ENCODE data around the gene ALG3. TPM values are rescaled to one million over a fixed set of nuclear protein-coding genes. Genes with fewer than 3 reads are reported as not detected.

ALG3 gene
- total RNA-seq, 4 donors from 2014 or later: 45.8 to 63.9 (median 54.6) TPM

DNA sequence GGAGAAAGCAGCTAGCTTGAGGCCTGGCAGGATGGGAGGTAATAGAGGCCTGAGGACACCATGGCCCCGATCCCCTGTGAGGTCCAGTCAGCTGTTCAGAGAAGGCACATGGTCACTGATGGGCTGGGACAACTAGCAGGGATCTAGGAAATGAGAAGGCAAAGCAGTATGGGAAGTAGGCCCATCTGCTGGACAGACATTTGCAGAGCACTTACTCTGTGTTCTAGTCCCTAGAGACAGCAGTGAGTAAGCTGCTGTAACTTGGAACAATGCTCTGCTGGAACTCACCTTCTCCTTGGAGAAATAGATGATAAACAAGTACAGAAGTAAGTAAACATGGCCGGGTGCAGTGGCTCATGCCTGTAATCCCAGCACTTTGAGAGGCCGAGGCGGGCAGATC lies 34.2 kb upstream of the ALG3 start:
- H3K4me3 ChIP-seq: no peak overlapping the region
- TF ChIP-seq POLR2A (IDR thresholded peaks at IDR 0.05): no peak
- TF ChIP-seq, protein P1, sequence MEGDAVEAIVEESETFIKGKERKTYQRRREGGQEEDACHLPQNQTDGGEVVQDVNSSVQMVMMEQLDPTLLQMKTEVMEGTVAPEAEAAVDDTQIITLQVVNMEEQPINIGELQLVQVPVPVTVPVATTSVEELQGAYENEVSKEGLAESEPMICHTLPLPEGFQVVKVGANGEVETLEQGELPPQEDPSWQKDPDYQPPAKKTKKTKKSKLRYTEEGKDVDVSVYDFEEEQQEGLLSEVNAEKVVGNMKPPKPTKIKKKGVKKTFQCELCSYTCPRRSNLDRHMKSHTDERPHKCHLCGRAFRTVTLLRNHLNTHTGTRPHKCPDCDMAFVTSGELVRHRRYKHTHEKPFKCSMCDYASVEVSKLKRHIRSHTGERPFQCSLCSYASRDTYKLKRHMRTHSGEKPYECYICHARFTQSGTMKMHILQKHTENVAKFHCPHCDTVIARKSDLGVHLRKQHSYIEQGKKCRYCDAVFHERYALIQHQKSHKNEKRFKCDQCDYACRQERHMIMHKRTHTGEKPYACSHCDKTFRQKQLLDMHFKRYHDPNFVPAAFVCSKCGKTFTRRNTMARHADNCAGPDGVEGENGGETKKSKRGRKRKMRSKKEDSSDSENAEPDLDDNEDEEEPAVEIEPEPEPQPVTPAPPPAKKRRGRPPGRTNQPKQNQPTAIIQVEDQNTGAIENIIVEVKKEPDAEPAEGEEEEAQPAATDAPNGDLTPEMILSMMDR (IDR thresholded peaks at IDR 0.05): no peak
- intact Hi-C loops (cut with DNase I): loop anchor here (10.0 kb wide), 1 partner anchor 388 kb away; no protein-coding TSS in a partner anchor
- no peak overlapping the region for H3K27ac ChIP-seq
- 80 to 85% methylated on average over 2 of the region's 4 CpGs for WGBS, 2 donors
- H3K4me1 ChIP-seq: no peaks in the 10 kb centered on the region
- H3K36me3 ChIP-seq: no peaks in the 10 kb centered on the region
- DNase-seq: no peak
- H3K27me3 ChIP-seq: peaks cover 0 to 15% (median 0%) of the 10 kb centered on the region in 4 donors
- H3K9me3 ChIP-seq: no peaks in the 10 kb centered on the region

DNA sequence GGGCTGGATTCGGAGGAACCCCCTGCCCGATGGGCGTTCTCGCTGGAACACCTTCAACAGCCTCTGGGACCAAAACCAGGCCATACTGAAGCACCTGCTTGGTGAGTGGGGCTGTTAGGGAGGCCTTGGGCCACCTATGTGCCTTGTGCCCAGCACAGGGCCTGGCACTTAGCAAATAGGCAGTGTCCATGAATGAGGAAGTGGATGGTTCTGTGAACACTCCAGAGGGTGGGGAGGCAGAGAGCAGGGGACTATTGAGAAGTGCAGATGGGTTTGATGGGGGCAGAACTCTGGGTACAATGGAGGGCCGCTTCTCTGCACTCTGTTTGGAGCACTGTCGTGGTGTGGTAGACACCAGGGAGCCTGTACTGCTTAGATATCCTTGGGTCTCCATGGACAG lies 28.6 kb upstream of the ALG3 start:
- intact Hi-C loops (cut with DNase I): no loop called here
- peaks cover 0 to 10% (median 0%) of the 10 kb centered on the region in 3 donors for H3K4me1 ChIP-seq
- H3K4me3 ChIP-seq: no peak overlapping the region
- 59 to 95% methylated on average over 2 to 4 of the region's 6 CpGs for WGBS, 2 donors
- TF ChIP-seq, protein P1 (IDR thresholded peaks at IDR 0.05): no peak
- TF ChIP-seq POLR2A (IDR thresholded peaks at IDR 0.05): no peak
- no peak for DNase-seq
- peaks cover 0 to 55% (median 8%) of the 10 kb centered on the region in 4 donors for H3K27me3 ChIP-seq
- H3K27ac ChIP-seq: no peak overlapping the region
- no peaks in the 10 kb centered on the region for H3K36me3 ChIP-seq
- no peaks in the 10 kb centered on the region for H3K9me3 ChIP-seq

DNA sequence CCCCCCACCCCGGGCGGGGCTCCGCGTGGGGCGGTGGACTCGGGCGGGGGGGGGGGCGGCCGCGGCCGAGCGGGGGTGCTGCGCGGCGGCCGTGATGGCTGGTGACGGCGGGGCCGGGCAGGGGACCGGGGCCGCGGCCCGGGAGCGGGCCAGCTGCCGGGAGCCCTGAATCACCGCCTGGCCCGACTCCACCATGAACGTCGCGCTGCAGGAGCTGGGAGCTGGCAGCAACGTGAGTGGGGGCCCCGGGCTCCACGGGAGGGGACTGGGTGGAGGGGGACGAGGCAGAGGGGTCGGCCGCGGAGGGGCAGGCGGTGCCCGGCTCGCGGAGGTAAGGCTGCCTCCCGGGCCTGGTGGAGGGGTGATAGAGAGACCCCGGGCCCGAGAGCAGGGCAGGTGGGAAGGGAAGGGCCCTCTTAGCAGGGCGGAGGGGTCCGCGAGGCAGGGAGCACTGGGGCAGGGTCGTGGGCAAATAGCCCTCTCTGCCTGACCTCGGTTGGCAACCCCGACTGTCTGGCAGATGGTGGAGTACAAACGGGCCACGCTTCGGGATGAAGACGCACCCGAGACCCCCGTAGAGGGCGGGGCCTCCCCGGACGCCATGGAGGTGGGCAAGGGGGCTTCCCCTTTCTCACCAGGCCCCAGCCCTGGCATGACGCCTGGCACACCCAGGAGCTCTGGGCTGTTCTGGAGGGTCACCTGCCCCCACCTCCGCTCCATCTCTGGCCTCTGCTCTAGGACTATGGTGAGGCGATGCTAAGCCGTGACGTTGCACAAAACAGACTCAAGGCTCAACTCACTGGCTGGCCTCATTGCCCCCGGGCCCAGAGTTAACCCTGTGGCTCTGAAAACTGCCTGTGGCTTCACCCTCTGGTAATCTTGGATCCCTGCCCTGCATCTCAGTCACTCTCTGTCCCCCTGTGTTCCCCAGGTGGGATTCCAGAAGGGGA lies 27.5 kb upstream of the ALG3 start, which contains the start of gene ECE2:
Gene ECE2 (plus strand): TSS at position 62 of the 950 bp plus-strand sequence. CDS start 132 bp downstream, at position 194.
- no peak for DNase-seq

DNA sequence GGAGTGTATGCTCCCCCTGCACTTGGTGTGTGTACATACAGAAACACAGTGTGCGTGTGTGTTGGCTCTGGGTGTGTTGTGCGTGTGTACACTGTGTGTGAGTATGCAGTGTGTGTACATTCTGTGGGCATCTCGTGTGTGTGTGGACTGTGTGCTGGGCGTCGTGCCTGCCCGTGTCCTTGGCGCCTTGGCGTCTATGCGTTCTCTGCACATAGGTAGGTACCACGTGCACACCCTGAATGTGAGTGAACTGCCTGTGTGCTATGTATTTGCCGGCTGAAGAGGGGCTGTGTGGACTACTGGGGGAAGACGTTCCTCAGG lies 26.6 kb upstream of the ALG3 start:
- intact Hi-C loops (cut with DNase I): no loop called here

More for the DNA sequence above, 27.5 kb upstream of the ALG3 start, which contains the start of gene ECE2:
- Histone ChIP-seq H3K9me3 (no peaks in the 10 kb centered on the region), H3K36me3 (no peaks in the 10 kb centered on the region), H3K27ac (no peak within 1 kb of the TSS), H3K4me1 (peaks cover 0 to 10% (median 0%) of the 10 kb centered on the region in 3 donors), H3K4me3 (peak within 1 kb of the TSS in 2 of 4 donors; percentile 27 to 48), H3K27me3 (peaks cover 0 to 58% (median 8%) of the 10 kb centered on the region in 4 donors)
- intact Hi-C loops (cut with DNase I): no loop called here
- WGBS, 2 donors: 12 to 25% methylated on average over 13 to 16 of the region's 65 CpGs
- TF ChIP-seq, protein P1 (IDR thresholded peaks at IDR 0.05): no peak
- no peak for TF ChIP-seq POLR2A (IDR thresholded peaks at IDR 0.05)

More for the DNA sequence above, 26.6 kb upstream of the ALG3 start:
- no peak overlapping the region for H3K4me3 ChIP-seq
- no peaks in the 10 kb centered on the region for H3K36me3 ChIP-seq
- H3K27ac ChIP-seq: no peak overlapping the region
- DNase-seq: no peak
- H3K4me1 ChIP-seq: peaks cover 0 to 10% (median 0%) of the 10 kb centered on the region in 3 donors
- H3K27me3 ChIP-seq: peaks cover 0 to 67% (median 8%) of the 10 kb centered on the region in 4 donors
- WGBS, 2 donors: 51 to 75% methylated on average over 5 to 12 of the region's 12 CpGs
- H3K9me3 ChIP-seq: no peaks in the 10 kb centered on the region
- TF ChIP-seq, protein P1 (IDR thresholded peaks at IDR 0.05): no peak
- TF ChIP-seq POLR2A (IDR thresholded peaks at IDR 0.05): no peak

Measured in esophagus squamous epithelium (tissue), 5 donors.